Activated CD8-positive, alpha-beta T cell treated with anti-CD3 and anti-CD28 coated beads, Interleukin-2, amount 10 ng/mL, durations not matched to agents 7 days and 5 days (primary cell): Measurements from ENCODE around the gene AKAP13. TPM values are rescaled to one million over a fixed set of nuclear protein-coding genes. Genes with fewer than 3 reads are reported as not detected.
A peak's percentile ranks its signal among the peaks of the same experiment; 100 is the strongest.

Experiments
- ATAC-seq: fragments of 150-1000 bp; cut with Tn5 transposase; one replicate; pipeline ENCODE4 v1.10.0; 2021; ENCODE audit warnings: moderate library complexity
- CTCF ChIA-PET: fragments of 350-600 bp; sonication (Branson Sonifier 250); formaldehyde crosslinking; loops from one replicate; lab custom pipeline; 2021; ENCODE audit warnings: antibody characterized with exemption; lab: Charles Lee
- POLR2A ChIA-PET: fragments of 350-600 bp; sonication (Branson Sonifier 250); formaldehyde crosslinking; loops from one replicate; lab custom pipeline; 2021; ENCODE audit warnings: antibody characterized with exemption; lab: Charles Lee
- DNase-seq: peaks from one replicate; pipeline ENCODE4 v3.0.0-alpha.2; 2020
- H3K27ac Mint-ChIP-seq: one replicate; pipeline ENCODE4 v1.8.0; 2021; ENCODE audit warnings: mild to moderate bottlenecking, mixed read lengths
- H3K27me3 Mint-ChIP-seq: one replicate; pipeline ENCODE4 v1.8.0; 2021; ENCODE audit warnings: low read depth, mixed read lengths
- H3K36me3 Mint-ChIP-seq: one replicate; pipeline ENCODE4 v1.8.0; 2021; ENCODE audit warnings: low read depth, mixed read lengths
- H3K4me1 Mint-ChIP-seq: one replicate; pipeline ENCODE4 v1.8.0; 2021; ENCODE audit warnings: low read depth, mixed read lengths
- H3K4me3 Mint-ChIP-seq: one replicate; pipeline ENCODE4 v1.8.0; 2021; ENCODE audit warnings: mild to moderate bottlenecking, mixed read lengths
- H3K9me3 Mint-ChIP-seq: one replicate; pipeline ENCODE4 v1.8.0; 2022; ENCODE audit warnings: mixed read lengths; ENCODE audit not compliant: insufficient read depth
- total RNA-seq, 2 experiments: library from RNA; stranded (reverse); gene quantifications; one replicate each; pipeline ENCODE4 v1.2.3, GENCODE V29; 2021

AKAP13 gene
- total RNA-seq, 2 experiments from 2014 or later: 112 to 117 TPM

DNA sequence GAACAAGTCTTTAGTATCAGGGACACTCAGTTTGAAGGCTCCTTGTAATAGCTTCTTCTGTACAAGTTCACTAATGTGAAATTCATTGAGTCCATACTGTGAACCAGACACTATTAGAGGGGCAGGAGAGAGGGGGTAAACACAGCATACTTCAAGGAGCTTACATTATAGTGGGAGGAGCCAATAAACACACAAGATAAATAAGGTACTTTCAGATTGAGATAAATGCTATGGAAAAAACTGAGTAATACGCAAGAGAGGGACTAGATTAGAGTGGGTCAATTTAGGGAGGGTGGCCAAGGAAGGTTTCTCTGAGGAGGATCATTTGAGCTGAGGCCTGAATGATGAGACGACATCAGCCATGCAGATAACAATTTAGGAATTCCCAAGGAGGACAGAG lies 3.1 kb upstream of the AKAP13 start:
- no peaks in the 10 kb centered on the region for H3K9me3 Mint-ChIP-seq
- POLR2A ChIA-PET: interaction anchor here (1.7 kb wide), 1 partner anchor 47 kb away, joined by 4 read pairs; no protein-coding TSS in a partner anchor
- no peak overlapping the region for H3K4me3 Mint-ChIP-seq
- CTCF ChIA-PET: interaction anchor here (1.0 to 5.1 kb wide), 3 partner anchors 36 to 87 kb away, joined by 3 to 31 read pairs (median 24); no protein-coding TSS in a partner anchor
- H3K4me1 Mint-ChIP-seq: peaks cover 29% of the 10 kb centered on the region
- DNase-seq (no peak), ATAC-seq (no peak)
- H3K36me3 Mint-ChIP-seq: peaks cover 6% of the 10 kb centered on the region
- H3K27me3 Mint-ChIP-seq: peaks cover 18% of the 10 kb centered on the region
- no peak overlapping the region for H3K27ac Mint-ChIP-seq

GRCh38 chr15:85377986-85378385 lies 2.4 kb upstream of the AKAP13 start:
- POLR2A ChIA-PET: interaction anchor here (0.7 kb wide), 1 partner anchor 314 kb away, joined by 4 read pairs; no protein-coding TSS in a partner anchor
- H3K4me1 Mint-ChIP-seq: peaks cover 36% of the 10 kb centered on the region
- CTCF ChIA-PET: interaction anchor here (1.5 to 5.1 kb wide), 3 partner anchors 35 to 82 kb away, joined by 4 to 31 read pairs (median 24); no protein-coding TSS in a partner anchor

DNA sequence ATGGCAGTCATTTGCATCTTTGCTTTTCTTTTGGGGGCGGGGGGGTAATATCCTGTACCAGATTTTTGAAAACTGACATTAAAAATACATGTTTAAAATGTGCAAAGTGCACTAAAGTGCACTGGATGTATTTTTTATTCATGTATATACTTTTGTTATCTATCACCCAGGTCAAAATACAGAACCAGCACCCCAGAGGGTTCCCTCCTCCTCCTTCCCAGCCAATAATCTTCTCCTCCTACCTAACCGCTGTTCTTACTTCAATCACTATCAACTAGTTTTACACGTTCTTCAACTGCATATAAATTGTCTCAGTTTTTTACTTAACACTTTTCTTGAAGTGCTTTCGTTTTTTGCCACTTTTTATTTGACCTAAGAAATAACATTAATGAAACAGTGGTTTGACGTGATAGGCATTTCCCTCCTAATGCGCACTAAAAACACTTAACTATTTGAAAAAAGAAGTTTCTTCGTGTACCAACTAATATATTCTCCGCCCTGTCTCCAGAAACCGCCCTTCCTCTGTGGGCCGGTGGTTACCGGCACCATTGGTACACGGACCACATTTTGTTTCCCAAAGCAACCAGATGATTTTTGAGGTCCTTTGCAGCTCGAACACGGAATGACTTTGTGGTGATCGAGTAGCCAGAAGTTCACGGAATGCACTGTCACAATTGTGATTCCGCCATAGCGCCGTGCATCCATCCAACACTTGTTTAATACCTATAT lies 836 bp upstream of the AKAP13 start:
- Mint-ChIP-seq H3K9me3 (no peaks in the 10 kb centered on the region), H3K27ac (peak overlapping the region; percentile 91), H3K4me1 (peaks cover 47% of the 10 kb centered on the region), H3K36me3 (peaks cover 15% of the 10 kb centered on the region), H3K4me3 (peak overlapping the region; percentile 86), H3K27me3 (peaks cover 15% of the 10 kb centered on the region)
- ATAC-seq (peak; percentile 21), DNase-seq (peak; percentile 78)
- ChIA-PET CTCF (interaction anchor here (1.2 to 5.1 kb wide), 6 partner anchors 25 to 83 kb away, joined by 3 to 31 read pairs (median 8); no protein-coding TSS in a partner anchor), POLR2A (interaction anchor here (0.7 to 2.7 kb wide), 7 partner anchors 22 to 245 kb away, joined by 3 to 18 read pairs (median 4); no protein-coding TSS in a partner anchor)

More at GRCh38 chr15:85377986-85378385, 2.4 kb upstream of the AKAP13 start:
- H3K27me3 Mint-ChIP-seq: peaks cover 18% of the 10 kb centered on the region
- no peak overlapping the region for H3K27ac Mint-ChIP-seq
- H3K36me3 Mint-ChIP-seq: peaks cover 11% of the 10 kb centered on the region
- ATAC-seq (no peak), DNase-seq (no peak)
- no peaks in the 10 kb centered on the region for H3K9me3 Mint-ChIP-seq
- H3K4me3 Mint-ChIP-seq: no peak overlapping the region

- H3K4me1 Mint-ChIP-seq: peaks cover 44% of the 10 kb centered on the region
- H3K4me3 Mint-ChIP-seq: peak overlapping the region; percentile 86
- H3K27ac Mint-ChIP-seq: peak overlapping the region; percentile 84
- DNase-seq (peak; percentile 55), ATAC-seq (peak; percentile 55)
- H3K36me3 Mint-ChIP-seq: peaks cover 15% of the 10 kb centered on the region
- ChIA-PET POLR2A (interaction anchor here (0.9 to 2.7 kb wide), 5 partner anchors 31 to 326 kb away, joined by 3 to 18 read pairs (median 3); no protein-coding TSS in a partner anchor), CTCF (interaction anchor here (1.1 to 5.1 kb wide), 6 partner anchors 23 to 85 kb away, joined by 5 to 36 read pairs (median 17); no protein-coding TSS in a partner anchor)
- no peaks in the 10 kb centered on the region for H3K9me3 Mint-ChIP-seq
- H3K27me3 Mint-ChIP-seq: peaks cover 8% of the 10 kb centered on the region
Measured at GRCh38 chr15:85380812-85381642, 624 bp downstream of the AKAP13 start.

DNA sequence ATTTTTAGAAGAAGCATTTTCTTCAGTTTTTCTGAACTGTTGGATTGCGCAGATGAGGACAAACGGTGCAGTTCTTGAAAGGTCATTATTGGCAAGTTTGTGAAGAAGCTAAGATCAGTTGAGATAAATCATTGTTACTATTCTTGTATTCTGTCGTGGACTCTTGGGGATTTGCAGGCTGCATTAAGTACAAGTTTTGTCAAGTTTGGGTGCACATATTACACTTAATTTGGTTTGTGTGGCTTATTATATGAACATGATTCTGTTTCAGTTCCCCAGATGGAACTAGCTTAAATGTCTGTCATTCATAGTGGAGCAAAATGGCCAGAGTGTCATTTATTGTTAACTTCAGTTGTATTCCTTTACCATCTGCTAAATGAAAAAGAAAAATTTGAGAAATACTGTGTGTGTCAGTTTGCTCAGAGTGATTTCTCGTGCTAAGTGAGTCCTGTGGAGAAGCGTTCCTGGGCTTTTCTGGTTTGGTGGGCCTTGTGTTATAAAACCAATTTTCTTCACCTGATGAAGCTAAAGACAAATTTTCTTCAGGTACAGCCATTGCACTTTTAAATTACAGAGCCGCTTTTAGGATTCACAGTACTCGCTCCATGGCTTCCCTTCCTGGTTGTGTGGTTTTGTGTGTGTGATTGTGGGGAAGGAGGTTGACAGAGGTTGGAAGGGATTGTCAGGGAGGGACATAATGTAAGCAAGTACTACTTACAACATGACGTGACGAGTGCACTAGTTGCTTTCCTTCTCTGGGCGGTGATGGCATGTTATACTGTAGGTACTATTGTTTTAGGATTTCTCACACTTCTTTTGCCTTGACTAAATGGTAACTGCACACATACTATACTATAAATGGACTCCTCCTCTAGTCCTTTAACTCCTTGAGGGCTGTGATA lies 1.7 kb downstream of the AKAP13 start:
- peaks cover 42% of the 10 kb centered on the region for H3K4me1 Mint-ChIP-seq
- H3K36me3 Mint-ChIP-seq: peaks cover 18% of the 10 kb centered on the region
- ChIA-PET POLR2A (interaction anchor here (0.9 kb wide), 1 partner anchor 325 kb away, joined by 3 read pairs; no protein-coding TSS in a partner anchor), CTCF (interaction anchor here (0.8 to 4.1 kb wide), 4 partner anchors 23 to 86 kb away, joined by 3 to 36 read pairs (median 4); no protein-coding TSS in a partner anchor)
- no peak for ATAC-seq
- peak overlapping the region; percentile 64 for H3K27ac Mint-ChIP-seq
- H3K4me3 Mint-ChIP-seq: peak overlapping the region; percentile 73
- peaks cover 6% of the 10 kb centered on the region for H3K27me3 Mint-ChIP-seq
- no peak for DNase-seq
- no peaks in the 10 kb centered on the region for H3K9me3 Mint-ChIP-seq

DNA sequence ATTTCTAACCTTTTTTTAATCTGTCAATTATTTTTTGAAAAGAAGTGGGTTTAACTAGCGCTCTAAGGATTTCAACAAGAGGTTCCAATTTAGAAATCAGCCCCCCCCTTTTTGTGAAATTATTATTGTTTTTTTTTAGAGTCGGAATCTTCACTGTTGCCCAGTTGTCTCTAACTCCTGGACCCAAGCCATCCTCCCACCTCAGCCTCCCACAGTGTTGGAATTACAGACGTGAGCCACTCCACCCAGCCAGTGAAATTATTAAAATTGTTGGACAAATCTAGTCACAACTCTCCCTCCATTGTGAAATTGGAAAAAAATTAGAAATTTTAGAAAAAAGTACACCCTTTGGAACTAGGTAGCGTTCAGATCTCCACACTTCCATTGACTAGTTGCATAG lies 2.5 kb downstream of the AKAP13 start:
- ChIA-PET POLR2A (no interaction called here), CTCF (interaction anchor here (0.5 to 4.1 kb wide), 5 partner anchors 11 to 52 kb away, joined by 3 to 36 read pairs (median 3); no protein-coding TSS in a partner anchor)
- ATAC-seq (no peak), DNase-seq (no peak)
- Mint-ChIP-seq H3K27ac (no peak overlapping the region), H3K27me3 (peaks cover 3% of the 10 kb centered on the region), H3K4me1 (peaks cover 43% of the 10 kb centered on the region), H3K4me3 (no peak overlapping the region), H3K9me3 (no peaks in the 10 kb centered on the region), H3K36me3 (peaks cover 18% of the 10 kb centered on the region)

- H3K27ac Mint-ChIP-seq: no peak overlapping the region
- ATAC-seq (no peak), DNase-seq (no peak)
- peaks cover 41% of the 10 kb centered on the region for H3K4me1 Mint-ChIP-seq
- H3K9me3 Mint-ChIP-seq: no peaks in the 10 kb centered on the region
- CTCF ChIA-PET: interaction anchor here (0.9 to 4.1 kb wide), 4 partner anchors 11 to 53 kb away, joined by 3 to 36 read pairs (median 6); no protein-coding TSS in a partner anchor
- H3K4me3 Mint-ChIP-seq: no peak overlapping the region
- POLR2A ChIA-PET: interaction anchor here (0.6 kb wide), 1 partner anchor 82 kb away, joined by 4 read pairs; no protein-coding TSS in a partner anchor
- H3K36me3 Mint-ChIP-seq: peaks cover 18% of the 10 kb centered on the region
- H3K27me3 Mint-ChIP-seq: no peaks in the 10 kb centered on the region
Measured at GRCh38 chr15:85383470-85384148, 3.2 kb downstream of the AKAP13 start.

DNA sequence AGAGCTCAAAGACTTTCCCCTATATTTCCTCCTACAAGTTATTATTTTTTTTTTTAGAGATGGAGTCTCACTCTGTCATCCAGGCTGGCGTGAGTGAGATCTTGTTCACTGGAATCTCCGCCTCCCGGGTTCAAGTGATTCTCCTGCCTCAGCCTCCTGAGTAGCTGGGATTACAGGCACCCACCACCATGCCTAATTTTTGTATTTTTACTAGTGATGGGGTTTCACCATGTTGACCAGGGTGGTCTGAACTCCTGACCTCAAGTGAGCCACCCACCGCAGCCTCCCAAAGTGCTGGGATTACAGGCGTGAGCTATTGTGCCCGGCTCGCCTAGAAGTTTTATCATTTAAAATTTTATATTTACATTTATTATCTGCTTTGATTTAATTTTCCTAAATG lies 5.9 kb downstream of the AKAP13 start:
- DNase-seq: no peak
- ATAC-seq: no peak
- no peak overlapping the region for H3K4me3 Mint-ChIP-seq
- H3K27me3 Mint-ChIP-seq: no peaks in the 10 kb centered on the region
- peaks cover 18% of the 10 kb centered on the region for H3K36me3 Mint-ChIP-seq
- ChIA-PET CTCF (interaction anchor here (0.6 kb wide), 1 partner anchor 100 kb away, joined by 3 read pairs; no protein-coding TSS in a partner anchor), POLR2A (interaction anchor here (1.5 kb wide), 1 partner anchor 18 kb away, joined by 3 read pairs; no protein-coding TSS in a partner anchor)
- H3K9me3 Mint-ChIP-seq: no peaks in the 10 kb centered on the region
- peaks cover 31% of the 10 kb centered on the region for H3K4me1 Mint-ChIP-seq
- no peak overlapping the region for H3K27ac Mint-ChIP-seq

GRCh38 chr15:85388566-85389305 lies 8.3 kb downstream of the AKAP13 start:
- CTCF ChIA-PET: interaction anchor here (0.8 to 2.2 kb wide), 6 partner anchors 8 to 99 kb away, joined by 3 to 6 read pairs (median 4); no protein-coding TSS in a partner anchor
- Mint-ChIP-seq H3K9me3 (no peaks in the 10 kb centered on the region), H3K27ac (no peak overlapping the region), H3K4me3 (no peak overlapping the region), H3K27me3 (no peaks in the 10 kb centered on the region), H3K36me3 (peaks cover 7% of the 10 kb centered on the region), H3K4me1 (peaks cover 17% of the 10 kb centered on the region)
- ATAC-seq: no peak
- POLR2A ChIA-PET: interaction anchor here (0.7 kb wide), 1 partner anchor 16 kb away, joined by 3 read pairs; no protein-coding TSS in a partner anchor
- no peak for DNase-seq
